Activated CD8-positive, alpha-beta T cell treated with anti-CD3 and anti-CD28 coated beads for 36 hours (primary cell): ENCODE measurements around the gene ATP10A. TPM values are rescaled to one million over a fixed set of nuclear protein-coding genes. Genes with fewer than 3 reads are reported as not detected.

Experiments
- ATAC-seq: fragments of 200-7000 bp; cut with Tn5 transposase; one replicate; pipeline ENCODE4 v1.10.0; 2021; ENCODE audit warnings: mild to moderate bottlenecking, moderate library complexity
- CTCF ChIA-PET: fragments of 350-600 bp; sonication (Branson Sonifier 250); formaldehyde crosslinking; loops from one replicate; lab custom pipeline; 2021; ENCODE audit warnings: antibody characterized with exemption; lab: Charles Lee
- POLR2A ChIA-PET: fragments of 350-600 bp; sonication (Branson Sonifier 250); formaldehyde crosslinking; loops from one replicate; lab custom pipeline; 2021; ENCODE audit warnings: antibody characterized with exemption; lab: Charles Lee
- DNase-seq: peaks from one replicate; pipeline ENCODE4 v3.0.0-alpha.2; 2020
- H3K27ac Mint-ChIP-seq: one replicate; pipeline ENCODE4 v1.8.0; 2021; ENCODE audit warnings: mild to moderate bottlenecking, mixed read lengths
- H3K27me3 Mint-ChIP-seq: one replicate; pipeline ENCODE4 v1.8.0; 2021; ENCODE audit warnings: mixed read lengths
- H3K36me3 Mint-ChIP-seq: one replicate; pipeline ENCODE4 v1.8.0; 2021; ENCODE audit warnings: low read depth, mixed read lengths
- H3K4me1 Mint-ChIP-seq: one replicate; pipeline ENCODE4 v1.8.0; 2021; ENCODE audit warnings: low read depth, mixed read lengths
- H3K4me3 Mint-ChIP-seq: one replicate; pipeline ENCODE4 v1.8.0; 2021; ENCODE audit warnings: mild to moderate bottlenecking, moderate library complexity, mixed read lengths
- H3K9me3 Mint-ChIP-seq: one replicate; pipeline ENCODE4 v1.8.0; 2021; ENCODE audit warnings: mixed read lengths
- CTCF ChIP-seq: fragments of 200-600 bp; IDR thresholded peaks from one replicate; pipeline ENCODE4 v1.8.0; 2022; ENCODE audit warnings: antibody characterized with exemption, mild to moderate bottlenecking
- intact Hi-C: fragments of 100-400 bp; cut with micrococcal nuclease; formaldehyde crosslinking; loops from one replicate; pipeline ENCODE4 v1.10.0; 2022
- total RNA-seq, 2 experiments: library from RNA; stranded (reverse); gene quantifications; one replicate each; pipeline ENCODE4 v1.2.3, GENCODE V29; 2021

Gene ATP10A
- total RNA-seq, 2 experiments from 2014 or later = 17.8 to 21.0 TPM

- ChIA-PET POLR2A (no interaction called here), CTCF (interaction anchor here (0.6 kb wide), 2 partner anchors 24 to 143 kb away, joined by 3 read pairs; no protein-coding TSS in a partner anchor)
- TF ChIP-seq CTCF = no peak
- Mint-ChIP-seq H3K27ac (no peak overlapping the region), H3K27me3 (no peaks in the 10 kb centered on the region), H3K4me1 (no peaks in the 10 kb centered on the region), H3K4me3 (no peak overlapping the region), H3K9me3 (no peaks in the 10 kb centered on the region), H3K36me3 (no peaks in the 10 kb centered on the region)
- intact Hi-C loops = no loop called here
- DNase-seq (no peak), ATAC-seq (no peak)
Measured at GRCh38 chr15:25712961-25713355, 150.2 kb downstream of the ATP10A start.

- Mint-ChIP-seq H3K4me1 (no peaks in the 10 kb centered on the region), H3K9me3 (no peaks in the 10 kb centered on the region), H3K36me3 (no peaks in the 10 kb centered on the region), H3K27ac (no peak overlapping the region), H3K4me3 (no peak overlapping the region), H3K27me3 (no peaks in the 10 kb centered on the region)
- no peak for TF ChIP-seq CTCF
- ChIA-PET POLR2A (no interaction called here), CTCF (interaction anchor here (0.6 kb wide), 2 partner anchors 24 to 144 kb away, joined by 3 read pairs; no protein-coding TSS in a partner anchor)
- DNase-seq (no peak), ATAC-seq (no peak)
- intact Hi-C loops = no loop called here
Measured at GRCh38 chr15:25712192-25712960, 150.8 kb downstream of the ATP10A start.

GRCh38 chr15:25711691-25712090, 151.4 kb downstream of the ATP10A start:
- no peaks in the 10 kb centered on the region for H3K9me3 Mint-ChIP-seq
- no peak overlapping the region for H3K4me3 Mint-ChIP-seq
- no peaks in the 10 kb centered on the region for H3K27me3 Mint-ChIP-seq
- DNase-seq (no peak), ATAC-seq (no peak)
- TF ChIP-seq CTCF = no peak
- ChIA-PET CTCF (interaction anchor here (2.8 kb wide), 1 partner anchor 221 kb away, joined by 15 read pairs; no protein-coding TSS in a partner anchor), POLR2A (no interaction called here)
- H3K4me1 Mint-ChIP-seq = no peaks in the 10 kb centered on the region
- H3K27ac Mint-ChIP-seq = no peak overlapping the region
- H3K36me3 Mint-ChIP-seq = no peaks in the 10 kb centered on the region
- intact Hi-C loops = no loop called here

- DNase-seq = no peak
- no peak for ATAC-seq
- Mint-ChIP-seq H3K27me3 (no peaks in the 10 kb centered on the region), H3K4me1 (no peaks in the 10 kb centered on the region), H3K4me3 (no peak overlapping the region), H3K9me3 (no peaks in the 10 kb centered on the region), H3K27ac (no peak overlapping the region), H3K36me3 (no peaks in the 10 kb centered on the region)
- POLR2A ChIA-PET = no interaction called here
- TF ChIP-seq CTCF = no peak
- intact Hi-C loops = no loop called here
- CTCF ChIA-PET = interaction anchor here (1.7 to 2.8 kb wide), 4 partner anchors 8 to 222 kb away, joined by 9 to 16 read pairs (median 14); no protein-coding TSS in a partner anchor
Measured at GRCh38 chr15:25711164-25711563, 152.0 kb downstream of the ATP10A start.

GRCh38 chr15:25710184-25710583, 152.9 kb downstream of the ATP10A start:
- ChIA-PET POLR2A (no interaction called here), CTCF (interaction anchor here (0.7 to 2.8 kb wide), 17 partner anchors 9 to 321 kb away, joined by 3 to 16 read pairs (median 5); no protein-coding TSS in a partner anchor)
- Mint-ChIP-seq H3K27ac (no peak overlapping the region), H3K27me3 (no peaks in the 10 kb centered on the region), H3K4me1 (no peaks in the 10 kb centered on the region), H3K4me3 (no peak overlapping the region), H3K36me3 (no peaks in the 10 kb centered on the region), H3K9me3 (no peaks in the 10 kb centered on the region)
- intact Hi-C loops = no loop called here
- peak; percentile 84 for ATAC-seq
- peak; percentile 61 for DNase-seq
- peak; percentile 84 for TF ChIP-seq CTCF
